ENCODE data around the gene TMEM203. TPM values are rescaled to one million over a fixed set of nuclear protein-coding genes. Genes with fewer than 3 reads are reported as not detected.

Gene TMEM203
- total and polyA plus RNA-seq, 2 of the 13 experiments (the other 11 are each of a cell fraction or from before 2014, with no cell fraction given): 23.4 to 36.7 TPM

- TF ChIP-seq PCBP1 (IDR thresholded peaks at IDR 0.05; ENCODE audit: borderline replicate concordance, low read depth, low read length) (no peak), KAT2B (IDR thresholded peaks at IDR 0.05; ENCODE audit: borderline replicate concordance, low read depth, low read length) (no peak), ZNF687 (CRISPR knock-in tag; IDR thresholded peaks at IDR 0.05) (peak; percentile 46), MED1 (CRISPR knock-in tag; IDR thresholded peaks at IDR 0.05) (peak; percentile 38; the same call in 1 of the 2 replicates), PAXIP1 (CRISPR knock-in tag; conservative IDR thresholded peaks at IDR 0.05) (0 out of 2 replicates have a peak, but pooled peaks have one; percentile 22), PBX3 (CRISPR knock-in tag; IDR thresholded peaks at IDR 0.05; ENCODE audit: borderline replicate concordance) (no peak), TCF12 (IDR thresholded peaks at IDR 0.05) (no peak), TCF12 (CRISPR knock-in tag; IDR thresholded peaks at IDR 0.05) (no peak), NCOA2 (CRISPR knock-in tag; IDR thresholded peaks at IDR 0.05) (peak; percentile 58), KLF12 (CRISPR knock-in tag; IDR thresholded peaks at IDR 0.05; ENCODE audit: borderline replicate concordance) (no peak), POLR2G (IDR thresholded peaks at IDR 0.05; ENCODE audit: low read depth, low read length) (peak; percentile 24; the same call in 1 of the 2 replicates), ZNF766 (CRISPR knock-in tag; IDR thresholded peaks at IDR 0.05; ENCODE audit: borderline replicate concordance) (no peak), ZBTB42 (CRISPR knock-in tag; IDR thresholded peaks at IDR 0.05) (no peak)
- TF ChIP-seq, protein P1, sequence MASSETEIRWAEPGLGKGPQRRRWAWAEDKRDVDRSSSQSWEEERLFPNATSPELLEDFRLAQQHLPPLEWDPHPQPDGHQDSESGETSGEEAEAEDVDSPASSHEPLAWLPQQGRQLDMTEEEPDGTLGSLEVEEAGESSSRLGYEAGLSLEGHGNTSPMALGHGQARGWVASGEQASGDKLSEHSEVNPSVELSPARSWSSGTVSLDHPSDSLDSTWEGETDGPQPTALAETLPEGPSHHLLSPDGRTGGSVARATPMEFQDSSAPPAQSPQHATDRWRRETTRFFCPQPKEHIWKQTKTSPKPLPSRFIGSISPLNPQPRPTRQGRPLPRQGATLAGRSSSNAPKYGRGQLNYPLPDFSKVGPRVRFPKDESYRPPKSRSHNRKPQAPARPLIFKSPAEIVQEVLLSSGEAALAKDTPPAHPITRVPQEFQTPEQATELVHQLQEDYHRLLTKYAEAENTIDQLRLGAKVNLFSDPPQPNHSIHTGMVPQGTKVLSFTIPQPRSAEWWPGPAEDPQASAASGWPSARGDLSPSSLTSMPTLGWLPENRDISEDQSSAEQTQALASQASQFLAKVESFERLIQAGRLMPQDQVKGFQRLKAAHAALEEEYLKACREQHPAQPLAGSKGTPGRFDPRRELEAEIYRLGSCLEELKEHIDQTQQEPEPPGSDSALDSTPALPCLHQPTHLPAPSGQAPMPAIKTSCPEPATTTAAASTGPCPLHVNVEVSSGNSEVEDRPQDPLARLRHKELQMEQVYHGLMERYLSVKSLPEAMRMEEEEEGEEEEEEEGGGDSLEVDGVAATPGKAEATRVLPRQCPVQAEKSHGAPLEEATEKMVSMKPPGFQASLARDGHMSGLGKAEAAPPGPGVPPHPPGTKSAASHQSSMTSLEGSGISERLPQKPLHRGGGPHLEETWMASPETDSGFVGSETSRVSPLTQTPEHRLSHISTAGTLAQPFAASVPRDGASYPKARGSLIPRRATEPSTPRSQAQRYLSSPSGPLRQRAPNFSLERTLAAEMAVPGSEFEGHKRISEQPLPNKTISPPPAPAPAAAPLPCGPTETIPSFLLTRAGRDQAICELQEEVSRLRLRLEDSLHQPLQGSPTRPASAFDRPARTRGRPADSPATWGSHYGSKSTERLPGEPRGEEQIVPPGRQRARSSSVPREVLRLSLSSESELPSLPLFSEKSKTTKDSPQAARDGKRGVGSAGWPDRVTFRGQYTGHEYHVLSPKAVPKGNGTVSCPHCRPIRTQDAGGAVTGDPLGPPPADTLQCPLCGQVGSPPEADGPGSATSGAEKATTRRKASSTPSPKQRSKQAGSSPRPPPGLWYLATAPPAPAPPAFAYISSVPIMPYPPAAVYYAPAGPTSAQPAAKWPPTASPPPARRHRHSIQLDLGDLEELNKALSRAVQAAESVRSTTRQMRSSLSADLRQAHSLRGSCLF (CRISPR knock-in tag; IDR thresholded peaks at IDR 0.05; ENCODE audit: borderline replicate concordance): no peak
Measured at GRCh38 chr9:137198051-137198901, 7.2 kb downstream of the TMEM203 start (continued).
